NB4 (cell line): ENCODE results near the gene MYT1.

Experiments
- DNase-seq: peaks from one replicate; pipeline ENCODE4 v3.0.0; 2010; ENCODE audit warnings: low read depth
- H3K4me3 ChIP-seq: one replicate; pipeline ENCODE4 v1.5.1; 2011; ENCODE audit warnings: mild to moderate bottlenecking, low read depth, low read length, moderate library complexity
- MAX ChIP-seq: IDR thresholded peaks from 2 replicates; pipeline ENCODE4 v1.6.1; 2011; ENCODE audit warnings: low read depth, low read length
- MYC ChIP-seq: IDR thresholded peaks from 2 replicates; pipeline ENCODE4 v1.6.1; 2011; ENCODE audit warnings: low read depth, low read length
- POLR2A ChIP-seq: IDR thresholded peaks from 2 replicates; pipeline ENCODE4 v1.6.1; 2011; ENCODE audit warnings: mild to moderate bottlenecking; ENCODE audit not compliant: insufficient read length; ENCODE audit errors: extremely low read depth
- TF ChIP-seq, protein P1 (sequence below): IDR thresholded peaks from one replicate; pipeline ENCODE4 v1.5.1; 2012; ENCODE audit warnings: low read depth, low read length

The MYT1 gene

GRCh38 chr20:64140956-64141355 is 23.3 kb upstream of the MYT1 start:
- DNase-seq, result no peak
- no peak for TF ChIP-seq POLR2A
- no peak for TF ChIP-seq MYC
- TF ChIP-seq MAX, result no peak
- TF ChIP-seq, protein P1, sequence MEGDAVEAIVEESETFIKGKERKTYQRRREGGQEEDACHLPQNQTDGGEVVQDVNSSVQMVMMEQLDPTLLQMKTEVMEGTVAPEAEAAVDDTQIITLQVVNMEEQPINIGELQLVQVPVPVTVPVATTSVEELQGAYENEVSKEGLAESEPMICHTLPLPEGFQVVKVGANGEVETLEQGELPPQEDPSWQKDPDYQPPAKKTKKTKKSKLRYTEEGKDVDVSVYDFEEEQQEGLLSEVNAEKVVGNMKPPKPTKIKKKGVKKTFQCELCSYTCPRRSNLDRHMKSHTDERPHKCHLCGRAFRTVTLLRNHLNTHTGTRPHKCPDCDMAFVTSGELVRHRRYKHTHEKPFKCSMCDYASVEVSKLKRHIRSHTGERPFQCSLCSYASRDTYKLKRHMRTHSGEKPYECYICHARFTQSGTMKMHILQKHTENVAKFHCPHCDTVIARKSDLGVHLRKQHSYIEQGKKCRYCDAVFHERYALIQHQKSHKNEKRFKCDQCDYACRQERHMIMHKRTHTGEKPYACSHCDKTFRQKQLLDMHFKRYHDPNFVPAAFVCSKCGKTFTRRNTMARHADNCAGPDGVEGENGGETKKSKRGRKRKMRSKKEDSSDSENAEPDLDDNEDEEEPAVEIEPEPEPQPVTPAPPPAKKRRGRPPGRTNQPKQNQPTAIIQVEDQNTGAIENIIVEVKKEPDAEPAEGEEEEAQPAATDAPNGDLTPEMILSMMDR, result no peak
- no peak overlapping the region for H3K4me3 ChIP-seq

DNA sequence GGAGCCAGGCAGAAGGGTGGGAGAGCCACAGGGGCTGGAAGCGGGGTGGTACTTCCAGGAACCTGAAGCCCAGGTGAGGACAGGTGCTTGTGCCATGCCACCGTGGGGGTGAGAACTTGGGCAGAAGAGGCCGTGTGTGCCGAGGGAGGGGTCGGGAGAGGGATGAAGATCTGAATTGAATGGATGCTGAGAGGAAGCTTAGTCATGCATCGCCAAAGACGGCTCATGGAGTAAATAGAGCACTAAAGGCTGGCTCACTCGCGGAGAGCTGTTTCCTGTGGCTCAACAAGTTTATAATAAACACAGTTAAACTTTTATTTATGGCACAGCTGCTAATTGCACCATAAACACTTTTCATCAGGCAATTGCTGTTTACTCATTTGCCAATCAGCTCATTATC is 21.7 kb upstream of the MYT1 start:
- TF ChIP-seq POLR2A, result no peak
- no peak for TF ChIP-seq MAX
- no peak for TF ChIP-seq MYC
- TF ChIP-seq, protein P1, result no peak
- DNase-seq, result no peak
- H3K4me3 ChIP-seq, result no peak overlapping the region

DNA sequence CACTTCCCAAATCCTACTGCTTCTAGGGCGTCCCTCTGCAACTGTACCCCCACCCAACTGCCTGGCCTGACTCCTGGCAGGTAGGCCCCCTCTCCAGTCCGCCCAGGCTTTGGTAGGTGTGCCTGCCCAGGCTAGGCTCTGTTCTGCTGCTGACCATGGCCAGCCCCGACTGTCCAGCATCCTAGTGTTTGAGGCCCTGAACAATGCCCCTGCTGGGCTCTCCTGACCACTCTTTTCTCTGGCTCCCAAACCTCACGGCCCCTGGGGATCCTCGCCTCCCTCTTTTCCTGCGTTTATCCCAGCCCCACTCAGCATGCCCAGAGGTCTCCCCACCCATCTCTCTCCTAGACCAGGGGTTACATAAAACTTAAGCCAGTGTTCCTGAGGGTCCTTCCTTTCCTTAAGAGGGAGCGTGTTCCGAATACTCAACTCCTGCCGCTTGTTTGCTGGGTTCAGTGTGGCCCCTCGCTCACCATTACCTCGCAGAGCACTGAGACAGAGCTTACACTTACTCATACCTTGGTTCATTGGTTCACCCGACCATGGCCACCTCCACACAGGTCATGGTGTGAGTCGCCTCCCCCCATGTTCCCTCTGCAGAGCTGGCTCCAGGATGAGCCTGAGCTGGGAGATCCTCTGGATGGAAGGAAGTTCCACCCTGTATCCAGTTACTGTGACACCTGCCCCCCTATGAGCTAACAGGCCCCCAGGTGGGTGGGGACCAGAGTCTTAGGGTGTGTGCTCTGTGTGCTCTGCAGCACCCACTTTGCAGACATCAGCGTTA is 21.0 kb upstream of the MYT1 start:
- no peak overlapping the region for H3K4me3 ChIP-seq
- TF ChIP-seq MYC, result no peak
- TF ChIP-seq, protein P1, result no peak
- TF ChIP-seq POLR2A, result no peak
- no peak for TF ChIP-seq MAX

DNA sequence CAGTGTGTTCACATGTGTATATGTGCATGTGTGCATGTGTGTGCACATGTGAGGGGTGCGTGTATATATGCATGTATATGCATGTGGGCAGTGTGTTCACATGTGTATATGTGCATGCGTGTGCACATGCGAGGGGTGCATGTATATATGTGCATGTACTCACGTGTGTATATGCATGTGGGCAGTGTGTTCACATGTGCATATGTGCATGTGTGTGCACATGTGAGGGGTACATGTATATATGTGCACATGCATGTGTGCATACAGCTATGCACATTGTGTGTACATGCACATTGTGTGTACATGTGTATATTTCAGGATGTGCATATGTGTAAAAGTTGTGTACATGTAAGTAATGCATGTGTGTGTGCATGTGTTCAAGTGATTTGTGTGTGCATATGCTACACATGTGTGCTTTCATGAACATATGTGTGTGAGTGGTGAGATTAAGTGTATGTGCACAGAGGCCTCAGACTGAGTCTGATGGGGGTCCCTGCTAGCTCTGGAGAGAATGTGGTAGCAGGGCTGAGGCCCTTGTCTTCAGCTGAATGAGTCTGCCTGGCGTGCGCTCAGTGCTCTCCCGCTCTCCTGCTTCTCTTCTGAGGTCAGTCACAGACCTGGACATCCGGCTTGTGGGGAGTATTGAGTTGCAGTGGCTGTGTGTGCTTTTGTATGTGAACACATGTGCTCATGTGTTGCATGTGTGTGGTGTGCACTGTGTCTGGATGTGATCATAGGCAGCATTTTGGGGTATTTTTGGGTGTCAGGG is 19.9 kb upstream of the MYT1 start:
- DNase-seq, result no peak
- TF ChIP-seq, protein P1, result no peak
- TF ChIP-seq MAX, result peak; percentile 20; the same call in 1 of the 2 replicates
- H3K4me3 ChIP-seq, result no peak overlapping the region

More for the DNA sequence above, 21.0 kb upstream of the MYT1 start:
- no peak for DNase-seq

DNA sequence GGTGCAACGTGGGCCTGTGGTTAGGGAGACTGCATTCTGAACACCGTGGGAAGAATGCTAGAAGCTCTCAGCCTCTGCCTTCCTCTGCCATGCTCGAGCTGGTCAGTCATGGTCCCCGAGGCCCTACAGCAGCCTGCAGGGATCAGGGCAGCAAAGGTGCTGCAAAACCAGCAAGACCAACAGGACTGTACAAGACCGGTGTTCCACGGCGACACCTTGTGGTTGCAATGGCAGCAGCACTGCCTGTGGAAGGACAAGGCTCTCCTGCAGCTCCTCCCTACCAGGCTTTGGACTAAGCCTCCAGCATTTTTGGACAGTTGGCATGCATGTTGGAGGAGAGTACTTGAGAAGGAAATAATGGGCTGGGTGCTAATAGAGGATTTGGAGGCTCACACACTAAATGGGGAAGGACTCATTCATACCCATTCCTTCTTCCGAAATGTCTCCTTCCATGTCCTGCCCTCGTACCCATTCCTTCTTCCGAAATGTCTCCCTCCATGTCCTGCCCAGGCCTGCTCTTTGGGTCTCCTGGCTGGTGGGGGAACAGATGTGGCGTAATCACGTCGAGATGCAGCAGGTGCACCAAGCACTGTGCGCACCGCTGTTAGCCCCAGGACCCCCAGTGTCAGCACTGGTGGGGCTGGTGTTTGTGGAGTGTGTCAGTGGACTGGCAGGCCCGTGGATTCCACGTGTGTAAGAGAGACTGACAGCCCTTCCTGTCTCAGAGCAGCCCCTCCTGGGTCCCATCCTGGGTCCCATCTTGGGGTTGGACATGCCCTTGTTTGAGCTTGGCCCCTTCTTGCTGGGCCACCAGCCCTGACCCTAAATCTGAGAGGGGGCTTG is 18.6 kb upstream of the MYT1 start:
- TF ChIP-seq, protein P1, result peak; percentile 26
- TF ChIP-seq MYC, result no peak
- no peak overlapping the region for H3K4me3 ChIP-seq
- DNase-seq, result peak; percentile 29
